ENCODE measurements around the gene LRP5. TPM values are rescaled to one million over a fixed set of nuclear protein-coding genes. Genes with fewer than 3 reads are reported as not detected.

LRP5 gene
- polyA plus RNA-seq, 3 donors = 0.23 to 0.29 TPM; not detected in 1

DNA sequence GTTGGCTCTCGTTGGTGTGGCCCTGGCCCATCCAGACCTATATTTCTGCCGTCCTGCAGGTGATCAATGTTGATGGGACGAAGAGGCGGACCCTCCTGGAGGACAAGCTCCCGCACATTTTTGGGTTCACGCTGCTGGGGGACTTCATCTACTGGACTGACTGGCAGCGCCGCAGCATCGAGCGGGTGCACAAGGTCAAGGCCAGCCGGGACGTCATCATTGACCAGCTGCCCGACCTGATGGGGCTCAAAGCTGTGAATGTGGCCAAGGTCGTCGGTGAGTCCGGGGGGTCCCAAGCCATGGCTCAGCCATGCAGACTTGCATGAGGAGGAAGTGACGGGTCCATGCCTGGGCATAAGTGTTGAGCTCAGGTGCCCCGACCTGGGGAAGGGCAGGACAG is 91.0 kb downstream of the LRP5 start:
- Mint-ChIP-seq H3K27ac (no peak overlapping the region), H3K27me3 (ENCODE audit: low read depth in 3 of 3) (peaks cover 0 to 3% (median 0%) of the 10 kb centered on the region in 3 donors)

GRCh38 chr11:68403831-68404230 is 91.4 kb downstream of the LRP5 start:
- no peaks in the 10 kb centered on the region for H3K4me1 Mint-ChIP-seq
- H3K27ac Mint-ChIP-seq = no peak overlapping the region
- intact Hi-C loops (cut with micrococcal nuclease) = no loop called here
- H3K27me3 ChIP-seq (ENCODE audit: control insufficient read depth in 2 of 2, insufficient read depth in 2 of 2, low read length in 2 of 2) = no peaks in the 10 kb centered on the region
- H4K20me1 ChIP-seq (ENCODE audit: insufficient read depth, low read length) = no peaks in the 10 kb centered on the region
- peaks cover 0 to 3% (median 0%) of the 10 kb centered on the region in 3 donors for H3K27me3 Mint-ChIP-seq (ENCODE audit: low read depth in 3 of 3)
- H3K36me3 Mint-ChIP-seq = no peaks in the 10 kb centered on the region
- no peak overlapping the region for H3K4me3 ChIP-seq (replicated peaks in 1 of 3; ENCODE audit: low read depth in 2 of 3, low read length in 3 of 3)
- no peak overlapping the region for H3K27ac ChIP-seq (ENCODE audit: low read depth in 1 of 2, low read length in 2 of 2)
- no peak overlapping the region for H2AFZ ChIP-seq (ENCODE audit: insufficient read depth, low read depth, low read length, poor library complexity, severe bottlenecking)
- H3K4me1 ChIP-seq (ENCODE audit: control insufficient read depth in 1 of 2, insufficient read depth in 2 of 2, low read length in 2 of 2) = no peaks in the 10 kb centered on the region
- no peaks in the 10 kb centered on the region for H3K79me2 ChIP-seq (ENCODE audit: insufficient read depth, low read length)
- no peak for DNase-seq
- TF ChIP-seq, protein P1, sequence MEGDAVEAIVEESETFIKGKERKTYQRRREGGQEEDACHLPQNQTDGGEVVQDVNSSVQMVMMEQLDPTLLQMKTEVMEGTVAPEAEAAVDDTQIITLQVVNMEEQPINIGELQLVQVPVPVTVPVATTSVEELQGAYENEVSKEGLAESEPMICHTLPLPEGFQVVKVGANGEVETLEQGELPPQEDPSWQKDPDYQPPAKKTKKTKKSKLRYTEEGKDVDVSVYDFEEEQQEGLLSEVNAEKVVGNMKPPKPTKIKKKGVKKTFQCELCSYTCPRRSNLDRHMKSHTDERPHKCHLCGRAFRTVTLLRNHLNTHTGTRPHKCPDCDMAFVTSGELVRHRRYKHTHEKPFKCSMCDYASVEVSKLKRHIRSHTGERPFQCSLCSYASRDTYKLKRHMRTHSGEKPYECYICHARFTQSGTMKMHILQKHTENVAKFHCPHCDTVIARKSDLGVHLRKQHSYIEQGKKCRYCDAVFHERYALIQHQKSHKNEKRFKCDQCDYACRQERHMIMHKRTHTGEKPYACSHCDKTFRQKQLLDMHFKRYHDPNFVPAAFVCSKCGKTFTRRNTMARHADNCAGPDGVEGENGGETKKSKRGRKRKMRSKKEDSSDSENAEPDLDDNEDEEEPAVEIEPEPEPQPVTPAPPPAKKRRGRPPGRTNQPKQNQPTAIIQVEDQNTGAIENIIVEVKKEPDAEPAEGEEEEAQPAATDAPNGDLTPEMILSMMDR (IDR thresholded peaks at IDR 0.05) = no peak
- H3K4me2 ChIP-seq (replicated peaks; ENCODE audit: extremely low read depth, low read length, poor library complexity, severe bottlenecking) = no peak overlapping the region
- H3K9me3 Mint-ChIP-seq = no peaks in the 10 kb centered on the region
- WGBS (ENCODE audit: insufficient coverage) = 92% methylated on average over 12 of the region's 12 CpGs
- H3K9me3 ChIP-seq (replicated peaks in 1 of 2; ENCODE audit: control insufficient read depth in 1 of 2, insufficient read depth in 1 of 2, low read length in 2 of 2) = no peaks in the 10 kb centered on the region
- H3K36me3 ChIP-seq (replicated peaks in 1 of 2; ENCODE audit: control insufficient read depth in 1 of 2, insufficient read depth in 2 of 2, low read length in 2 of 2) = no peaks in the 10 kb centered on the region
- H3K9ac ChIP-seq (ENCODE audit: insufficient read depth, low read length, poor library complexity, severe bottlenecking) = no peak overlapping the region
- H3K4me3 Mint-ChIP-seq = no peak overlapping the region

More for the DNA sequence above, 91.0 kb downstream of the LRP5 start:
- no peak overlapping the region for H3K4me3 Mint-ChIP-seq
- TF ChIP-seq, protein P1 (IDR thresholded peaks at IDR 0.05) = no peak
- Histone ChIP-seq H3K4me2 (replicated peaks; ENCODE audit: extremely low read depth, low read length, poor library complexity, severe bottlenecking) (no peak overlapping the region), H3K27ac (ENCODE audit: low read depth in 1 of 2, low read length in 2 of 2) (no peak overlapping the region), H3K9ac (ENCODE audit: insufficient read depth, low read length, poor library complexity, severe bottlenecking) (no peak overlapping the region), H3K4me3 (replicated peaks in 1 of 3; ENCODE audit: low read depth in 2 of 3, low read length in 3 of 3) (no peak overlapping the region), H2AFZ (ENCODE audit: insufficient read depth, low read depth, low read length, poor library complexity, severe bottlenecking) (no peak overlapping the region), H3K9me3 (replicated peaks in 1 of 2; ENCODE audit: control insufficient read depth in 1 of 2, insufficient read depth in 1 of 2, low read length in 2 of 2) (no peaks in the 10 kb centered on the region), H3K4me1 (ENCODE audit: control insufficient read depth in 1 of 2, insufficient read depth in 2 of 2, low read length in 2 of 2) (no peaks in the 10 kb centered on the region), H3K27me3 (ENCODE audit: control insufficient read depth in 2 of 2, insufficient read depth in 2 of 2, low read length in 2 of 2) (no peaks in the 10 kb centered on the region), H3K36me3 (replicated peaks in 1 of 2; ENCODE audit: control insufficient read depth in 1 of 2, insufficient read depth in 2 of 2, low read length in 2 of 2) (no peaks in the 10 kb centered on the region), H3K79me2 (ENCODE audit: insufficient read depth, low read length) (no peaks in the 10 kb centered on the region), H4K20me1 (ENCODE audit: insufficient read depth, low read length) (no peaks in the 10 kb centered on the region)
- H3K9me3 Mint-ChIP-seq = no peaks in the 10 kb centered on the region
- intact Hi-C loops (cut with micrococcal nuclease) = no loop called here
- 97% methylated on average over 18 of the region's 18 CpGs for WGBS (ENCODE audit: insufficient coverage)
- no peaks in the 10 kb centered on the region for H3K36me3 Mint-ChIP-seq
- no peaks in the 10 kb centered on the region for H3K4me1 Mint-ChIP-seq
- DNase-seq = no peak

All from CD14-positive monocyte (primary cell).